HepG2 (cell line): ENCODE results near the gene UTS2R. TPM values are rescaled to one million over a fixed set of nuclear protein-coding genes. Genes with fewer than 3 reads are reported as not detected.

Experiments
- ARHGAP35 ChIP-seq: sonication (generic); formaldehyde crosslinking; IDR thresholded peaks from 2 replicates; pipeline ENCODE4 v1.9.0; 2022; ENCODE audit warnings: mild to moderate bottlenecking, inconsistent platforms, moderate library complexity, missing genetic modification reagents, borderline replicate concordance
- CEBPG ChIP-seq: IDR thresholded peaks from 2 replicates; pipeline ENCODE4 v1.6.1; 2016
- FOXC1 ChIP-seq: sonication (generic); formaldehyde crosslinking; IDR thresholded peaks from 2 replicates; pipeline ENCODE4 v1.8.0; 2022; ENCODE audit warnings: mild to moderate bottlenecking, missing genetic modification reagents, borderline replicate concordance
- HMG20A ChIP-seq: IDR thresholded peaks from 2 replicates; pipeline ENCODE4 v1.6.1; 2016; ENCODE audit warnings: borderline replicate concordance
- HMG20B ChIP-seq: conservative IDR thresholded peaks from 2 replicates; pipeline ENCODE4 v1.6.1; 2016; ENCODE audit warnings: missing genetic modification reagents, missing compliant biosample characterization
- MATR3 ChIP-seq: sonication (generic); formaldehyde crosslinking; IDR thresholded peaks from 2 replicates; pipeline ENCODE4 v1.4.0; 2020; ENCODE audit warnings: missing genetic modification reagents
- MBD4 ChIP-seq: IDR thresholded peaks from 2 replicates; pipeline ENCODE4 v1.6.1; 2012; ENCODE audit warnings: low read length, inconsistent platforms, borderline replicate concordance
- NR2F6 ChIP-seq, 2 experiments: IDR thresholded peaks; 2 replicates each; pipeline ENCODE4 v1.6.1; 2016; ENCODE audit warnings: antibody characterized with exemption in 1 of 2, mild to moderate bottlenecking in 1 of 2
- PTBP1 ChIP-seq: fragments of 200-400 bp; formaldehyde crosslinking; IDR thresholded peaks from 2 replicates; pipeline ENCODE4 v1.6.1; 2018; ENCODE audit warnings: low read length, low read depth; ENCODE audit not compliant: poor library complexity, severe bottlenecking
- SOX13 ChIP-seq, 3 experiments: fragments of 450-650 bp in 1 of 3; sonication (generic) in 1 of 3; formaldehyde crosslinking in 1 of 3; IDR thresholded peaks in 2 of 3; conservative IDR thresholded peaks in 1 of 3; 2 replicates each; pipeline versions ENCODE4 v1.5.0 to v1.6.1; 2016 to 2020; ENCODE audit warnings: antibody characterized with exemption in 1 of 3, mild to moderate bottlenecking in 1 of 3, missing compliant biosample characterization in 1 of 3, missing genetic modification reagents in 1 of 3, moderate library complexity in 1 of 3
- ZBTB38 ChIP-seq: sonication (generic); formaldehyde crosslinking; IDR thresholded peaks from 2 replicates; pipeline ENCODE4 v1.5.1; 2020; ENCODE audit warnings: mild to moderate bottlenecking, missing genetic modification reagents
- ZNF337 ChIP-seq: sonication (generic); formaldehyde crosslinking; IDR thresholded peaks from 2 replicates; pipeline ENCODE4 v1.5.1; 2020; ENCODE audit warnings: missing genetic modification reagents, low read depth, mild to moderate bottlenecking, borderline replicate concordance
- ZNF746 ChIP-seq: sonication (generic); formaldehyde crosslinking; IDR thresholded peaks from 2 replicates; pipeline ENCODE4 v1.8.0; 2022; ENCODE audit warnings: mild to moderate bottlenecking, missing genetic modification reagents
- ZNF790 ChIP-seq: sonication (generic); formaldehyde crosslinking; IDR thresholded peaks from 2 replicates; pipeline ENCODE4 v1.8.0; 2022; ENCODE audit warnings: missing genetic modification reagents, mild to moderate bottlenecking, borderline replicate concordance
- polyA plus RNA-seq, 8 experiments: library from polyadenylated mRNA; depleted of rRNA in 3 of 8; stranded (reverse) in 7 of 8; unstranded in 1 of 8; fragments of >200 nt; fragmentation: Illumina TruSeq in 4 of 8; extraction: Trizol in 4 of 8; gene quantifications; 2 replicates each; pipeline versions ENCODE4 v1.2.1 to v1.2.3, GENCODE V29; 2011 to 2016; ENCODE audit warnings: low read depth in 4 of 8, missing spikeins in 1 of 8, mixed read lengths in 1 of 8; ENCODE audit not compliant: insufficient read depth in 1 of 8
- total RNA-seq, 5 experiments: library from RNA; depleted of rRNA; stranded (reverse); fragments of >200 nt; fragmentation: Illumina TruSeq; extraction: Trizol; gene quantifications; 2 replicates each; pipeline ENCODE4 v1.2.3, GENCODE V29; 2016; ENCODE audit warnings: low read depth in 1 of 5
- TF ChIP-seq, protein P1 (sequence below): sonication (generic); formaldehyde crosslinking; IDR thresholded peaks from 2 replicates; pipeline ENCODE4 v1.4.0; 2020; ENCODE audit warnings: missing genetic modification reagents
- TF ChIP-seq, protein P2 (sequence below): sonication (generic); formaldehyde crosslinking; conservative IDR thresholded peaks from 2 replicates; pipeline ENCODE4 v1.5.0; 2020; ENCODE audit warnings: missing genetic modification reagents
- TF ChIP-seq, protein P3 (sequence below), 2 experiments: fragments of 450-650 bp in 1 of 2; sonication (generic) in 1 of 2; formaldehyde crosslinking in 1 of 2; IDR thresholded peaks; 2 replicates each; pipeline versions ENCODE4 v1.6.1 to v1.8.0; 2016 to 2022; ENCODE audit warnings: antibody characterized with exemption in 1 of 2, mild to moderate bottlenecking in 1 of 2, missing genetic modification reagents in 1 of 2

UTS2R gene
- total and polyA plus RNA-seq, 2 of the 13 experiments (the other 11 are each of a cell fraction or from before 2014, with no cell fraction given), result 0.13 to 0.15 TPM

DNA sequence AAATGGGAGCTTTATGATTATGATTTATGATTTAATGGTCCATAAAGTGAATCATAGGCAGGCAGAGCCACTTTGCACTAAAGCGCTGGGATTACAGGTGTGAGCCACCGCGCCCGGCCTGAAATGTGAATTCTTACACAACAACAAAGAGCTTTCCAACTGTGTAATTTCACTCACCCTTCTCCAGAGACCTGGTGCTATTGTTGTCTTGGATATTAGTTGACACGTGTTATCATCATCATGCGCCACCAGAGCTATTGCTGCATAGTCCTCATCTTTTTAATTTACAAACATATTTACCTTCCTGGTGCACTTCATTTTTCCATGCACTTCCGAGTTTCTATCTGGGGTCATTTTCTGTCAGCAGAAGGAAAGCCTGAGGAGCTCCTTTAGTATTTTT lies 4.8 kb upstream of the UTS2R start (continued):
- TF ChIP-seq PTBP1 (no peak), MBD4 (no peak), MATR3 (CRISPR knock-in tag) (no peak), ZBTB38 (0 out of 2 replicates have a peak, but pooled peaks have one; percentile 22), HMG20B (no peak), SOX13 (IDR thresholded peaks at IDR 0.05) (no peak), SOX13 (CRISPR knock-in tag; conservative IDR thresholded peaks at IDR 0.05 in 1 of 2, IDR thresholded peaks at IDR 0.05 in 1 of 2) (peak in 1 of 2 experiments; percentile 32; a peak in 1 of 4 replicates), ZNF790 (CRISPR knock-in tag) (no peak), HMG20A (CRISPR knock-in tag) (no peak), FOXC1 (CRISPR knock-in tag) (no peak), ZNF746 (CRISPR knock-in tag) (no peak), ZNF337 (CRISPR knock-in tag) (no peak), ARHGAP35 (CRISPR knock-in tag) (no peak), NR2F6 (IDR thresholded peaks at IDR 0.05) (no peak), NR2F6 (CRISPR knock-in tag; IDR thresholded peaks at IDR 0.05) (no peak), CEBPG (CRISPR knock-in tag) (peak; percentile 26; the same call in 1 of the 2 replicates)
- TF ChIP-seq, protein P1, sequence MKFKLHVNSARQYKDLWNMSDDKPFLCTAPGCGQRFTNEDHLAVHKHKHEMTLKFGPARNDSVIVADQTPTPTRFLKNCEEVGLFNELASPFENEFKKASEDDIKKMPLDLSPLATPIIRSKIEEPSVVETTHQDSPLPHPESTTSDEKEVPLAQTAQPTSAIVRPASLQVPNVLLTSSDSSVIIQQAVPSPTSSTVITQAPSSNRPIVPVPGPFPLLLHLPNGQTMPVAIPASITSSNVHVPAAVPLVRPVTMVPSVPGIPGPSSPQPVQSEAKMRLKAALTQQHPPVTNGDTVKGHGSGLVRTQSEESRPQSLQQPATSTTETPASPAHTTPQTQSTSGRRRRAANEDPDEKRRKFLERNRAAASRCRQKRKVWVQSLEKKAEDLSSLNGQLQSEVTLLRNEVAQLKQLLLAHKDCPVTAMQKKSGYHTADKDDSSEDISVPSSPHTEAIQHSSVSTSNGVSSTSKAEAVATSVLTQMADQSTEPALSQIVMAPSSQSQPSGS, result no peak
- TF ChIP-seq, protein P2, sequence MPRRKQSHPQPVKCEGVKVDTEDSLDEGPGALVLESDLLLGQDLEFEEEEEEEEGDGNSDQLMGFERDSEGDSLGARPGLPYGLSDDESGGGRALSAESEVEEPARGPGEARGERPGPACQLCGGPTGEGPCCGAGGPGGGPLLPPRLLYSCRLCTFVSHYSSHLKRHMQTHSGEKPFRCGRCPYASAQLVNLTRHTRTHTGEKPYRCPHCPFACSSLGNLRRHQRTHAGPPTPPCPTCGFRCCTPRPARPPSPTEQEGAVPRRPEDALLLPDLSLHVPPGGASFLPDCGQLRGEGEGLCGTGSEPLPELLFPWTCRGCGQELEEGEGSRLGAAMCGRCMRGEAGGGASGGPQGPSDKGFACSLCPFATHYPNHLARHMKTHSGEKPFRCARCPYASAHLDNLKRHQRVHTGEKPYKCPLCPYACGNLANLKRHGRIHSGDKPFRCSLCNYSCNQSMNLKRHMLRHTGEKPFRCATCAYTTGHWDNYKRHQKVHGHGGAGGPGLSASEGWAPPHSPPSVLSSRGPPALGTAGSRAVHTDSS (CRISPR knock-in tag), result no peak
- TF ChIP-seq, protein P3, sequence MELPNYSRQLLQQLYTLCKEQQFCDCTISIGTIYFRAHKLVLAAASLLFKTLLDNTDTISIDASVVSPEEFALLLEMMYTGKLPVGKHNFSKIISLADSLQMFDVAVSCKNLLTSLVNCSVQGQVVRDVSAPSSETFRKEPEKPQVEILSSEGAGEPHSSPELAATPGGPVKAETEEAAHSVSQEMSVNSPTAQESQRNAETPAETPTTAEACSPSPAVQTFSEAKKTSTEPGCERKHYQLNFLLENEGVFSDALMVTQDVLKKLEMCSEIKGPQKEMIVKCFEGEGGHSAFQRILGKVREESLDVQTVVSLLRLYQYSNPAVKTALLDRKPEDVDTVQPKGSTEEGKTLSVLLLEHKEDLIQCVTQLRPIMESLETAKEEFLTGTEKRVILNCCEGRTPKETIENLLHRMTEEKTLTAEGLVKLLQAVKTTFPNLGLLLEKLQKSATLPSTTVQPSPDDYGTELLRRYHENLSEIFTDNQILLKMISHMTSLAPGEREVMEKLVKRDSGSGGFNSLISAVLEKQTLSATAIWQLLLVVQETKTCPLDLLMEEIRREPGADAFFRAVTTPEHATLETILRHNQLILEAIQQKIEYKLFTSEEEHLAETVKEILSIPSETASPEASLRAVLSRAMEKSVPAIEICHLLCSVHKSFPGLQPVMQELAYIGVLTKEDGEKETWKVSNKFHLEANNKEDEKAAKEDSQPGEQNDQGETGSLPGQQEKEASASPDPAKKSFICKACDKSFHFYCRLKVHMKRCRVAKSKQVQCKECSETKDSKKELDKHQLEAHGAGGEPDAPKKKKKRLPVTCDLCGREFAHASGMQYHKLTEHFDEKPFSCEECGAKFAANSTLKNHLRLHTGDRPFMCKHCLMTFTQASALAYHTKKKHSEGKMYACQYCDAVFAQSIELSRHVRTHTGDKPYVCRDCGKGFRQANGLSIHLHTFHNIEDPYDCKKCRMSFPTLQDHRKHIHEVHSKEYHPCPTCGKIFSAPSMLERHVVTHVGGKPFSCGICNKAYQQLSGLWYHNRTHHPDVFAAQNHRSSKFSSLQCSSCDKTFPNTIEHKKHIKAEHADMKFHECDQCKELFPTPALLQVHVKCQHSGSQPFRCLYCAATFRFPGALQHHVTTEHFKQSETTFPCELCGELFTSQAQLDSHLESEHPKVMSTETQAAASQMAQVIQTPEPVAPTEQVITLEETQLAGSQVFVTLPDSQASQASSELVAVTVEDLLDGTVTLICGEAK (IDR thresholded peaks at IDR 0.05), result no peak
- TF ChIP-seq, protein P3 (CRISPR knock-in tag; IDR thresholded peaks at IDR 0.05), result no peak
